CD4-positive, CD25-positive, alpha-beta regulatory T cell (primary cell): ENCODE results near the gene GPR149. TPM values are rescaled to one million over a fixed set of nuclear protein-coding genes. Genes with fewer than 3 reads are reported as not detected.
A peak's percentile ranks its signal among the peaks of the same experiment; 100 is the strongest.

ENCODE experiments used
- ATAC-seq, 2 donors: fragments of 150-1000 bp; cut with Tn5 transposase; one replicate each; pipeline ENCODE4 v1.10.0; 2021; ENCODE audit warnings: low read depth in 2 of 2, moderate number of reproducible peaks in 2 of 2, moderate library complexity in 1 of 2
- DNase-seq, 3 donors: peaks; one replicate each; pipeline versions ENCODE4 v3.0.0 to v3.0.0-alpha.2; 2012 to 2022; ENCODE audit warnings: mixed read lengths in 1 of 3
- H3K27ac ChIP-seq: one replicate; pipeline ENCODE4 v1.7.0; 2013; ENCODE audit warnings: mild to moderate bottlenecking, low read length; ENCODE audit not compliant: insufficient read depth, poor library complexity, severe bottlenecking
- H3K27me3 ChIP-seq: one replicate; pipeline ENCODE4 v1.7.0; 2013; ENCODE audit warnings: low read length; ENCODE audit not compliant: control insufficient read depth, insufficient read depth
- H3K36me3 ChIP-seq: one replicate; pipeline ENCODE4 v1.7.0; 2013; ENCODE audit warnings: mild to moderate bottlenecking, low read length, moderate library complexity; ENCODE audit not compliant: control insufficient read depth, insufficient read depth
- H3K4me1 ChIP-seq: 2 replicates; pipeline ENCODE4 v1.7.0; 2013; ENCODE audit warnings: mild to moderate bottlenecking, low read length; ENCODE audit not compliant: insufficient read depth, control insufficient read depth, poor library complexity, severe bottlenecking
- H3K4me3 ChIP-seq: one replicate; pipeline ENCODE4 v1.7.0; 2013; ENCODE audit warnings: low read depth, mild to moderate bottlenecking, low read length, moderate library complexity
- H3K9me3 ChIP-seq, 2 experiments: 1 replicate in 1 of 2; 2 replicates in 1 of 2; pipeline ENCODE4 v1.7.0; 2013; ENCODE audit warnings: low read length in 2 of 2, mild to moderate bottlenecking in 1 of 2, moderate library complexity in 1 of 2; ENCODE audit not compliant: control insufficient read depth in 2 of 2
- H3K27ac Mint-ChIP-seq, 3 donors: one replicate each; pipeline ENCODE4 v1.8.0; 2020 to 2022; ENCODE audit warnings: mild to moderate bottlenecking in 3 of 3, mixed read lengths in 3 of 3, moderate library complexity in 2 of 3
- H3K27me3 Mint-ChIP-seq: one replicate; pipeline ENCODE4 v1.8.0; 2022; ENCODE audit warnings: mild to moderate bottlenecking, mixed read lengths
- H3K36me3 Mint-ChIP-seq: one replicate; pipeline ENCODE4 v1.8.0; 2020; ENCODE audit warnings: mixed read lengths
- H3K4me1 Mint-ChIP-seq, 4 donors: one replicate each; pipeline ENCODE4 v1.8.0; 2020 to 2022; ENCODE audit warnings: mixed read lengths in 4 of 4, mild to moderate bottlenecking in 1 of 4
- H3K4me3 Mint-ChIP-seq, 4 donors: one replicate each; pipeline ENCODE4 v1.8.0; 2020 to 2022; ENCODE audit warnings: mild to moderate bottlenecking in 4 of 4, mixed read lengths in 4 of 4, moderate library complexity in 3 of 4
- H3K9me3 Mint-ChIP-seq, 7 donors: one replicate each; pipeline ENCODE4 v1.8.0; 2020 to 2022; ENCODE audit warnings: mixed read lengths in 7 of 7, mild to moderate bottlenecking in 3 of 7, moderate library complexity in 2 of 7
- polyA plus RNA-seq, 4 donors: library from polyadenylated mRNA; unstranded; fragments of 300-500 nt; fragmentation: Illumina TruSeq; gene quantifications; one replicate each; pipeline ENCODE4 v1.2.3, GENCODE V29; 2021
- total RNA-seq: library from RNA; stranded (reverse); gene quantifications from one replicate; pipeline ENCODE4 v1.2.3, GENCODE V29; 2022

GPR149 gene
- total and polyA plus RNA-seq, 5 donors from 2014 or later = not detected

DNA sequence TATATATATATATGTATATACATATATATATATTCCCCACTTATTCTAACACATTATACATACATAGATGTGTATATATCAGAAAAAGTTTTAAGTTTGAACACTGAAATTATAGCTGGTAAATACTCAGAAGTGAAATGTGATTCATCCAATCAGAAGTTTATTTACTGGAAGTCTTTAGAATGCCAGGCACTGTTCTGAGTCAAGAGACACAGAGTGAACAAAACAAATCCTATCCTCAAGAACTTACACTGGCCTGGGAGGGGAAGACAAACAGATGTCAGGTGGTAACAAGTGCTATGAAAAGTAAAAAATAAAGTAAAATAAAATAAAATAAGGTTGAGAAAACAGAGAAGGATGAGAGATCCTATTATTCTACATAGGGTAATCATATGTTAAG lies 119.2 kb downstream of the GPR149 start:
- Mint-ChIP-seq H3K9me3 (no peaks in the 10 kb centered on the region), H3K27ac (no peak overlapping the region), H3K4me3 (no peak overlapping the region), H3K4me1 (peaks cover 15 to 48% (median 23%) of the 10 kb centered on the region in 4 donors), H3K36me3 (peaks cover 54% of the 10 kb centered on the region), H3K27me3 (no peaks in the 10 kb centered on the region)
- H3K4me1 ChIP-seq = peaks cover 3% of the 10 kb centered on the region
- no peak overlapping the region for H3K4me3 ChIP-seq
- H3K9me3 ChIP-seq = no peaks in the 10 kb centered on the region
- ATAC-seq (no peak), DNase-seq (no peak)
- H3K27ac ChIP-seq = no peak overlapping the region
- peaks cover 55% of the 10 kb centered on the region for H3K36me3 ChIP-seq
- no peaks in the 10 kb centered on the region for H3K27me3 ChIP-seq

DNA sequence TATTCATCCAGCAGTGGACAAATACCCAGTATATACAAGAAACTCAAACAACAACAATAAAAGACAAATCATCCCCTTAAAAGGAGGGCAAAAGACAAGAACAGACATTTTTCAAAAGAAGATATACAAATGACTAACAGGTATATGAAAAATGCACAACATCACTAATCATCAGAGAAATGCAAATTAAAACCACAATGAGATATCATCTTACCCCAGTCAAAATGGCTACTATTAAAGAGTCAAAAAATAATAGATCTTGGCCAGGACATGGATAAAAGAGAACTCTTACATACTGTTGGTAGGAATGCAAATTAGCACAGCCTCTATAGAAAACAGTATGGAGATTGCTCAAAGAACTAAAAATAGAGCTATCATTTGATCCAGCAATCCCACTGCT lies 122.6 kb downstream of the GPR149 start:
- H3K4me3 ChIP-seq = no peak overlapping the region
- H3K27me3 Mint-ChIP-seq = no peaks in the 10 kb centered on the region
- DNase-seq (no peak), ATAC-seq (no peak)
- no peak overlapping the region for H3K4me3 Mint-ChIP-seq
- peaks cover 3% of the 10 kb centered on the region for H3K4me1 ChIP-seq
- no peaks in the 10 kb centered on the region for H3K9me3 Mint-ChIP-seq
- H3K27me3 ChIP-seq = no peaks in the 10 kb centered on the region
- H3K9me3 ChIP-seq = no peaks in the 10 kb centered on the region
- H3K27ac ChIP-seq = no peak overlapping the region
- H3K27ac Mint-ChIP-seq = peak overlapping the region in 1 of 3 donors; percentile 20
- H3K36me3 ChIP-seq = peaks cover 61% of the 10 kb centered on the region
- H3K36me3 Mint-ChIP-seq = peaks cover 48% of the 10 kb centered on the region
- H3K4me1 Mint-ChIP-seq = peaks cover 12 to 35% (median 17%) of the 10 kb centered on the region in 4 donors

DNA sequence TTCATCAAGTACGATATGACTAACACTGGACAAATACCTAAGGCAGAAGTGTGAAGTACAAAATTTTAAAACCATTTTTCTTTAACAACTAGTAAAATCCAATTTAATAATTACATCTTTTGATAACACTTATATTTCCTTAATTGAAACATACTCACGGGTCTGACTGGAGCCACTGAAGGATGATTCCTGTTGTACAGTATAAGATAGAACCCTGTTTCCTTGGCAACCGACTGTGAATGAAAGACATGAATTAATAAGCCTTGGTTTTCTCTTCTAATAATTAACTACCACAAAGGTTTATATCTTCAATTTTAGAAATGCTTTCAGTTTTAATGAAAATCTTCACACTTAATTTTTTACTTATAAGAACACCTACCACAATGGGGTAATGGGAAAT lies 125.1 kb downstream of the GPR149 start:
- DNase-seq (no peak), ATAC-seq (no peak)
- no peak overlapping the region for H3K4me3 Mint-ChIP-seq
- H3K27ac Mint-ChIP-seq = no peak overlapping the region
- H3K27me3 Mint-ChIP-seq = no peaks in the 10 kb centered on the region
- H3K4me1 ChIP-seq = peaks cover 3% of the 10 kb centered on the region
- H3K4me3 ChIP-seq = no peak overlapping the region
- H3K36me3 ChIP-seq = peaks cover 82% of the 10 kb centered on the region
- H3K27me3 ChIP-seq = no peaks in the 10 kb centered on the region
- peaks cover 16 to 37% (median 17%) of the 10 kb centered on the region in 4 donors for H3K4me1 Mint-ChIP-seq
- no peaks in the 10 kb centered on the region for H3K9me3 Mint-ChIP-seq
- H3K27ac ChIP-seq = no peak overlapping the region
- H3K36me3 Mint-ChIP-seq = peaks cover 64% of the 10 kb centered on the region
- no peaks in the 10 kb centered on the region for H3K9me3 ChIP-seq

DNA sequence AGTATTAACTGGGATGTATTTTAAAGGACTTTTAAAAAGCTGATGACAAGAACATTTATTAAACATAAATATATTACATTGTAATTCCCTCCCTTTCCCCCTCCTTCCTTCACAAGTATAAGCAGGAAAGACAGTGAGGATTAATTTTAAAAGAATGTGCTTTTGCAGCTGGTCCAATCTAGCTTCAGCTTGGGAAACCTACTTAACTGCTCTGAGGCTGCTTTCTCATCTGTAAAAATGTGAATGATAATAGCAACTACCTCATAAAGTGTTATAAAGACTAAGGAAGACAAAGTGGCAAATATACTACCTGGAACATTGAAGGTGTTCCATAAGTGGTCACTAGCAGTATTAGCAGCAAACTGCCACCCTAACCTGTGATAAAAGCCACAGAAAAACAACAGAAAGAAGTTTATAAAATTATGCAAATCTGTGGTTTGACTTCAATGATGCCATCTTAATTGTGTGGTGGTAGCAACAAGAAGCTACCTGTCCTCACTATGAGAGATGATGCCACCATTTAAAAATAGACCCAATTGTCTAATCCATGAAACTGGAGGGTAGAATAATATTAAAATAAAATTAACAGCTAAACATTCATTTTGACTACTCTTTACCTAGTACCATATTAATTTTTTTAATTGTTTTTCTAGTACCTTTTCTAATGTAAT lies 125.7 kb downstream of the GPR149 start:
- ATAC-seq = no peak
- H3K27ac ChIP-seq = no peak overlapping the region
- H3K4me3 ChIP-seq = no peak overlapping the region
- H3K27me3 ChIP-seq = no peaks in the 10 kb centered on the region
- Mint-ChIP-seq H3K4me1 (peaks cover 12 to 30% (median 17%) of the 10 kb centered on the region in 4 donors), H3K27me3 (no peaks in the 10 kb centered on the region), H3K27ac (no peak overlapping the region), H3K9me3 (no peaks in the 10 kb centered on the region), H3K36me3 (peaks cover 64% of the 10 kb centered on the region), H3K4me3 (no peak overlapping the region)
- H3K9me3 ChIP-seq = no peaks in the 10 kb centered on the region
- peaks cover 3% of the 10 kb centered on the region for H3K4me1 ChIP-seq
- DNase-seq = no peak
- H3K36me3 ChIP-seq = peaks cover 87% of the 10 kb centered on the region

DNA sequence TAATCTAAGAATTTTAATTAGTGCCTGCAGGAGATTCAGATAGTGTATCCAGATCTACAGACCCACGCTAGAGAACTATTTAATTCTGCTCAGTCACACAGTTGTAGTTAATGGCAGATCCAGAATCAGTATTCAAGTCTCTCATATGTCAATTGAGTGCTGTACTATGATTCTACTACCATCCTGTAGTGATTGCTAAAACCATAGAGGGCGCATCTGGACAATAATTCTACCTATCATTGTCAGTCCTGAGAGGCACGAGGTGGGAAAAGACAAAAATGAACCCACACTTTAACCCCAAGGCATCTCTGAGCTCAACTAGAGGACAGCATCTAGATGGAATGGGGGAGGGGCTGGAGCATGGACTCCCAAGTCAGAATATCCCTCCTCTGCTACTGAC lies 128.4 kb downstream of the GPR149 start:
- Mint-ChIP-seq H3K36me3 (peaks cover 59% of the 10 kb centered on the region), H3K27me3 (no peaks in the 10 kb centered on the region), H3K9me3 (no peaks in the 10 kb centered on the region), H3K27ac (no peak overlapping the region), H3K4me3 (no peak overlapping the region), H3K4me1 (peaks cover 2 to 19% (median 9%) of the 10 kb centered on the region in 4 donors)
- no peaks in the 10 kb centered on the region for H3K4me1 ChIP-seq
- no peaks in the 10 kb centered on the region for H3K27me3 ChIP-seq
- ATAC-seq (no peak), DNase-seq (no peak)
- H3K9me3 ChIP-seq = no peaks in the 10 kb centered on the region
- H3K36me3 ChIP-seq = peaks cover 90% of the 10 kb centered on the region
- H3K4me3 ChIP-seq = no peak overlapping the region
- no peak overlapping the region for H3K27ac ChIP-seq

DNA sequence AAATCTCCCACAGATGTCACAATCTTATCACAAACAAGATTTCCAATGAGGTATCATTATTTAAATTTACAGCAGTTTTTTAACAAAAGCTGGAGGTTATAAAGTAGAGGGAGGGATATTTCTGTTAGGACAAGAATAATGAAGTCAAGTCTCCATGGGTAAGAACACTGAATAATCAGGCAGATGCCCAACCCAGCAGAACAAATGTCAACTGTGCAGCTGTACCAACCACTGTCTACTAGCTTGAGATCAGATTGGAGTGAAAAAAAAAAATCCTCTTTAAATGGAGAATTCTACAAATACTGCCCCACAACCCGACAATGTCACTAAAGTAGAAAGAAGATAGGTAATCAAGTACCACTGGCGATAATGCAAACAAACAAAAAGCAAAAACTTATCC lies 136.0 kb downstream of the GPR149 start:
- no peak overlapping the region for H3K4me3 ChIP-seq
- H3K27ac ChIP-seq = no peak overlapping the region
- H3K4me1 ChIP-seq = no peaks in the 10 kb centered on the region
- Mint-ChIP-seq H3K27me3 (no peaks in the 10 kb centered on the region), H3K4me1 (peaks cover 0 to 11% (median 4%) of the 10 kb centered on the region in 4 donors), H3K36me3 (peaks cover 47% of the 10 kb centered on the region), H3K9me3 (no peaks in the 10 kb centered on the region), H3K27ac (peak overlapping the region in 2 of 3 donors; percentile 4 to 9), H3K4me3 (no peak overlapping the region)
- DNase-seq (no peak), ATAC-seq (no peak)
- H3K9me3 ChIP-seq = no peaks in the 10 kb centered on the region
- peaks cover 84% of the 10 kb centered on the region for H3K36me3 ChIP-seq
- no peaks in the 10 kb centered on the region for H3K27me3 ChIP-seq

DNA sequence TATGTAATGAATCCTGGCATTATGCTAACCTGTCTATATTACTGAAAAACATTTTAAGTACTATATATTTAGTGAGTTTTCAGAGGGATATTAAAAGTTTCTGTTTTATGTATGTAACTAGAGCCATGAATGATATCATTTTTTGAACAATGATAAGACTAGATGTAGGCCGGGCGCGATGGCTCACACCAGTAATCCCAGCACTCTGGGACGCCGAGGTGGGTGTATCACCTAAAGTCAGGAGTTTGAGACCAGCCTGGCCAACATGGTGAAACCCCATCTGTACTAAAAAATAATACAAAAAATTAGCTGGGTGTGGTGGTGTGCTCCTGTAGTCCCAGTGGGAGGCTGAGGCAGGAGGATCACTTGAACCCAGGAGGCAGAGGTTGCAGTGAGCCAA lies 139.8 kb downstream of the GPR149 start:
- no peaks in the 10 kb centered on the region for H3K27me3 Mint-ChIP-seq
- ATAC-seq = no peak
- Histone ChIP-seq H3K9me3 (no peaks in the 10 kb centered on the region), H3K27ac (no peak overlapping the region), H3K27me3 (no peaks in the 10 kb centered on the region), H3K4me3 (no peak overlapping the region), H3K4me1 (no peaks in the 10 kb centered on the region), H3K36me3 (peaks cover 91% of the 10 kb centered on the region)
- no peak overlapping the region for H3K27ac Mint-ChIP-seq
- peaks cover 0 to 12% (median 1%) of the 10 kb centered on the region in 4 donors for H3K4me1 Mint-ChIP-seq
- no peaks in the 10 kb centered on the region for H3K9me3 Mint-ChIP-seq
- peaks cover 49% of the 10 kb centered on the region for H3K36me3 Mint-ChIP-seq
- H3K4me3 Mint-ChIP-seq = no peak overlapping the region
- no peak for DNase-seq
